ENCODE measurements around the gene MXD3.

The MXD3 gene

DNA sequence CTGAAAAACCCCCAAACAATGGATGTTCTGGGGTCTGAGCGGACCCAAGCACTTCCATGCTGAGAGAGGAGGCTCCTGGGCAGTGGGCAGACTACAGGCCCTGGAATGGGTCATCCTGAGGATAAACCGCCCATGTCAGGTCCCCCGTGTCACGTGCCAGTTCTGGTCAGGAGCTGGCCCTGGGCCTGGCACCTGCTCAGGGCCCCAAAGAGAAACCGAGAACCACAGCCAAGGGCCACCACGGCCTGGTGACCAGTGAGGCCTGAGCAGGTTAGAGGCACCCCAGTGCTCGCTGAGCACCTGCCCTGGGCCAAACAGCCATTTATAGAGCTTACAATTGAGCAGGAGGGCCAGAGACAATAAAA is 24.0 kb upstream of the MXD3 start:
- no peak overlapping the region for H3K4me3 ChIP-seq
- TF ChIP-seq, protein P1, sequence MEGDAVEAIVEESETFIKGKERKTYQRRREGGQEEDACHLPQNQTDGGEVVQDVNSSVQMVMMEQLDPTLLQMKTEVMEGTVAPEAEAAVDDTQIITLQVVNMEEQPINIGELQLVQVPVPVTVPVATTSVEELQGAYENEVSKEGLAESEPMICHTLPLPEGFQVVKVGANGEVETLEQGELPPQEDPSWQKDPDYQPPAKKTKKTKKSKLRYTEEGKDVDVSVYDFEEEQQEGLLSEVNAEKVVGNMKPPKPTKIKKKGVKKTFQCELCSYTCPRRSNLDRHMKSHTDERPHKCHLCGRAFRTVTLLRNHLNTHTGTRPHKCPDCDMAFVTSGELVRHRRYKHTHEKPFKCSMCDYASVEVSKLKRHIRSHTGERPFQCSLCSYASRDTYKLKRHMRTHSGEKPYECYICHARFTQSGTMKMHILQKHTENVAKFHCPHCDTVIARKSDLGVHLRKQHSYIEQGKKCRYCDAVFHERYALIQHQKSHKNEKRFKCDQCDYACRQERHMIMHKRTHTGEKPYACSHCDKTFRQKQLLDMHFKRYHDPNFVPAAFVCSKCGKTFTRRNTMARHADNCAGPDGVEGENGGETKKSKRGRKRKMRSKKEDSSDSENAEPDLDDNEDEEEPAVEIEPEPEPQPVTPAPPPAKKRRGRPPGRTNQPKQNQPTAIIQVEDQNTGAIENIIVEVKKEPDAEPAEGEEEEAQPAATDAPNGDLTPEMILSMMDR (IDR thresholded peaks at IDR 0.05): no peak
- no peak overlapping the region for H3K27ac ChIP-seq
- DNase-seq (ENCODE audit: low spot score): no peak

DNA sequence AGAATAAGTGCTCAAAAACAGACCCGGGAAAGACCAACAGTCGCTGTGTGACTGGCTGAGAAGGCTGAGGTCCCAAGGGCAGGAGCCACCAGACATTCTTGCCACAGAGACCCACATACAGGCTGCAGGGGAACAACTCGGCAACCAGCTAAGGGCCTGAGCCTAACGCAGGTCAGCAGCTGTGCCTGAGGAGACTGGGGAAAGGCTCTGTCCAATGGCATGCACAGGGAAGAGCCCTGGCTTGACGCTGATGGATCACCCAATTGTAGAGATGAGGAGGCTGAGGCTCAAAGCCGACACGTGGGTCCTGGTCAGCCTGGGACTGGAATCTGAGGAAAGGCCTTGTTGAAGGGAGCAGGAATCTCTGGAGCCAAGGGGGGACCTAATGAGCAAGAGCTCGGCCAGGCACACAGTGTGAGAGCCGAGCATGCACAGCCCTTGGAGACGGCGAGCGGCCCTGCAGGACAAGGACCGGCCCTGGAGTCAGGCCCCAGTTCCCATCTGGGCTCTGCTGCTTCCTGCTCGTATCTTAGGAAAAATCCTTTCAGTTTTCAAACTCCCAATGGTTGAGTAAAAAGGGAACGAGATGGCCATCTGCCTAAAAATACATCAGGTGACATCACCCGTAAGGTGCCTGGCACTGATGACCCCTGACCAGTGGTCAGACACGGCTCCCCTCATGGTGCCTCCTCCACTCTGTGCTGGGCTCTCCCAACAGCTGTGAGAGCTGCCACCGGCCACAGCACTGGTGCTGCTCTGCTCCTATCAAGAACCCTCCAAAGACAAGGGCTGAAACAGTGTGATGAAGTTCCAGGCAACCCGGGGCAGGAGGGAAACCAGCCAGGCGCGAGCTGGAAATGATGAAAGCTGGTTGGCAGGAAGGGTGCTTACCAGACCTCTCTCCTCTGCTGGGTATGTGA is 23.3 kb upstream of the MXD3 start:
- DNase-seq (ENCODE audit: low spot score): no peak
- no peak overlapping the region for H3K4me3 ChIP-seq
- TF ChIP-seq, protein P1 (IDR thresholded peaks at IDR 0.05): no peak
- H3K27ac ChIP-seq: no peak overlapping the region

DNA sequence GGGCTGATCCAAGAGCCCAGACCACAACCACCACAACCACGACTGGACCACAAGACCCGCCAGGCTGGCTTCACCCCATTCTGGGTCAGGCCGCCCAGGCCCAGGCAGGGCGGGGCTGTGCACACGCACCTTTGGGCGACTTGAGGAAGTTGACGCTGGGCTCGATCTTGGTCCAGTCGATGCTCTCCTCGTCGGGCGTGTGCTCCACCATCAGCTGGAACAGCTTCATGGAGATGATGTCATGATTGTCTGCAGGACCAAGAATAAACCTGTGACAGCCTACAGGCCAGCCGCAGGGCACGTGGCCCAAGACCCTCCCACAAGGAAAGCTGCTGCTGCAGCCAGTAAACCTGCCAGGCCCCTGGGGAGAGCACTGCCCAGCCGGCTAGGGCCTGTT is 22.5 kb upstream of the MXD3 start:
- no peak for DNase-seq (ENCODE audit: low spot score)
- Histone ChIP-seq H3K27ac (no peak overlapping the region), H3K4me3 (no peak overlapping the region)
- TF ChIP-seq, protein P1 (IDR thresholded peaks at IDR 0.05): no peak

- no peak for DNase-seq (ENCODE audit: low spot score)
- TF ChIP-seq, protein P1 (IDR thresholded peaks at IDR 0.05): no peak
- Histone ChIP-seq H3K27ac (no peak overlapping the region), H3K4me3 (no peak overlapping the region)
These were observed 21.9 kb upstream of the MXD3 start for GRCh38 chr5:177333420-177334154.

DNA sequence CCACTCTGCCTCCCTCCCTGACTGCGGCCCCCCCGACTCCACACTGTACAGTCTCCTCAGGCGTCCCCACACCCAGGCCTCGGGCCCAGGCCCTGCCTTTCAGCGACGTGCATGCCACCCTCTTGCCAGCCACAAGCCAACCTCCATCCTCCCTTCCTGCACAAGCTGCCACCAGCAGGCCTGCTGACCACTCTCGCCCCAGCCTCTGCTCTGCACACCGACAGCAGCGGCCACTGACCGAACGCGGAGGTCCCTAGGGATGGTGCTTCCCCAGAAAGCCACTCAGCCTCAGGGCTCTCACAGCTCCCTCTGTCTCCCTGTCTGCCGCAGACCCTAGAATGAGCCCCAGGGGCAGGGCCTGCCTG is 21.2 kb upstream of the MXD3 start:
- TF ChIP-seq, protein P1 (IDR thresholded peaks at IDR 0.05): no peak
- DNase-seq (ENCODE audit: low spot score): no peak
- H3K4me3 ChIP-seq: no peak overlapping the region
- no peak overlapping the region for H3K27ac ChIP-seq

DNA sequence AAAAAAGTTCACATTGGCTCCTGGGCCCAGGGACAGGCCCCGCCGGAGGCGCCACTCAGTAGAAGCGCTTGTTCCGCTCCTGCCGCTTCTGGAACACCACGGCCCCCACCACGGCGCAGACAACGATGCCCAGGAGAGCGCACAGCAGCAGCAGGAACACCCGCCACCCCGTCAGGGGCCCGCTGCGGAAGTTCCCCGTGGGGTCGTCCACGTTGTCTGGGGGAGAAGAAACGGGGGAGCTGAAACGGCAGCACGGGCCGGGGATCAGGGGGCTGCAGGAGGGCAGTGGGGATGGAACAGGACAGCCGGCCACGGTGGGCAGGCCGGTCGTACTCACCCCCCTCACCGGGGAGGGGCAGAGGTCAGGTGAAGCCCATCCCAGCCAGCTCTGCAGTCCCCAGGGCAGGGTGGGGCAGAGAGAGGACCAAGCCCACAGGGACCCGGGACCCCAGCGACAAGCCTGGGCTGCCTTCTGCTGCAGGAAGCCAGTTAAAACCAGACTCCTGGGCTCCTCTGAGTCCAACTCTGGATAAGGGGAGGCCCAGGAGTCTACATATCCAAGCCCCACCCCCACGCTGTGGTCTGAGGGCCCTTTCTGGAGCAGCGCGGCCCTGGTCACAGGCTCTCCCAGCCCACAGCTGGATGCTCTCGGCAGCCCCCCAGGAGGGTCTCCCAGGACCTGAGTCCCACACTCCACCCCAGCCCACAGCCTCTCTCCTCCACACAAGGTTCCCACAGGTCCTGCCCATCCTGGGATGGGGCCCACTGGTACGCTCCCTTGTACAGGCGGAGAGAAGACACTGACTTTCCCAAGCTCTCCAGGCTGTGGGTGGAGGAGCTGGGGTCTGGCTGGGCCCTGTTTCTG is 20.6 kb upstream of the MXD3 start:
- no peak for DNase-seq (ENCODE audit: low spot score)
- H3K4me3 ChIP-seq: no peak overlapping the region
- TF ChIP-seq, protein P1 (IDR thresholded peaks at IDR 0.05): no peak
- no peak overlapping the region for H3K27ac ChIP-seq

Measured in coronary artery (tissue), 2 donors.